WTC11 (cell line): ENCODE measurements around the gene CLHC1. TPM values are rescaled to one million over a fixed set of nuclear protein-coding genes. Genes with fewer than 3 reads are reported as not detected.

ENCODE experiments used
- ATAC-seq: fragments of 200-7000 bp; cut with Tn5 transposase; 2 replicates; pipeline ENCODE4 v1.10.0; 2021; ENCODE audit warnings: mild to moderate bottlenecking, moderate library complexity
- CTCF ChIA-PET: fragments of 300-600 bp; sonication (Branson Sonifier 250); formaldehyde crosslinking; loops from one replicate; lab custom pipeline; 2021; ENCODE audit warnings: antibody characterized with exemption; lab: Charles Lee
- POLR2A ChIA-PET: fragments of 350-600 bp; sonication (Branson Sonifier 250); formaldehyde crosslinking; loops from one replicate; lab custom pipeline; 2021; ENCODE audit warnings: antibody characterized with exemption; lab: Charles Lee
- DNase-seq: peaks from one replicate; pipeline ENCODE4 v3.0.0; 2021; ENCODE audit warnings: low spot score
- H3K27ac Mint-ChIP-seq: 2 replicates; pipeline ENCODE4 v1.8.0; 2021; ENCODE audit warnings: mixed read lengths
- H3K27me3 Mint-ChIP-seq: 2 replicates; pipeline ENCODE4 v1.8.0; 2021; ENCODE audit warnings: low read depth, mild to moderate bottlenecking, moderate library complexity, mixed read lengths
- H3K36me3 Mint-ChIP-seq: 2 replicates; pipeline ENCODE4 v1.8.0; 2021; ENCODE audit warnings: mixed read lengths
- H3K4me1 Mint-ChIP-seq: 2 replicates; pipeline ENCODE4 v1.8.0; 2022; ENCODE audit warnings: mixed read lengths
- H3K4me3 Mint-ChIP-seq: 2 replicates; pipeline ENCODE4 v1.8.0; 2021; ENCODE audit warnings: mild to moderate bottlenecking, moderate library complexity, mixed read lengths
- H3K9me3 Mint-ChIP-seq: 2 replicates; pipeline ENCODE4 v1.8.0; 2021; ENCODE audit warnings: mixed read lengths
- CREM ChIP-seq: sonication (generic); formaldehyde crosslinking; IDR thresholded peaks from 2 replicates; pipeline ENCODE4 v1.8.1; 2022; ENCODE audit warnings: mild to moderate bottlenecking, missing genetic modification reagents, moderate library complexity
- ESRRA ChIP-seq: sonication (generic); formaldehyde crosslinking; IDR thresholded peaks from 2 replicates; pipeline ENCODE4 v1.8.1; 2022; ENCODE audit warnings: mild to moderate bottlenecking, missing genetic modification reagents, borderline replicate concordance
- FOXK1 ChIP-seq: sonication (generic); formaldehyde crosslinking; IDR thresholded peaks from 2 replicates; pipeline ENCODE4 v1.8.0; 2022; ENCODE audit warnings: mild to moderate bottlenecking, moderate library complexity, missing genetic modification reagents
- GRHL2 ChIP-seq: fragments of 250-450 bp; sonication (Bioruptor Pico); IDR thresholded peaks from 2 replicates; pipeline ENCODE4 v1.8.0; 2022; ENCODE audit warnings: mild to moderate bottlenecking, moderate library complexity; ENCODE audit not compliant: insufficient replicate concordance, severe bottlenecking
- IRF2 ChIP-seq: sonication (generic); formaldehyde crosslinking; IDR thresholded peaks from 2 replicates; pipeline ENCODE4 v1.8.0; 2022; ENCODE audit warnings: low read depth, missing genetic modification reagents, borderline replicate concordance
- NR1H2 ChIP-seq: sonication (generic); formaldehyde crosslinking; IDR thresholded peaks from 2 replicates; pipeline ENCODE4 v1.9.0; 2021; ENCODE audit warnings: mild to moderate bottlenecking, moderate library complexity, missing genetic modification reagents
- NR3C1 ChIP-seq: sonication (generic); formaldehyde crosslinking; conservative IDR thresholded peaks from 2 replicates; pipeline ENCODE4 v1.8.1; 2023; ENCODE audit warnings: low read depth, mild to moderate bottlenecking, missing genetic modification reagents
- PRRX2 ChIP-seq: fragments of 250-450 bp; sonication (Bioruptor Pico); IDR thresholded peaks from 2 replicates; pipeline ENCODE4 v1.8.0; 2021; ENCODE audit warnings: mild to moderate bottlenecking
- SMAD3 ChIP-seq: sonication (generic); formaldehyde crosslinking; IDR thresholded peaks from 2 replicates; pipeline ENCODE4 v1.8.0; 2022; ENCODE audit warnings: missing genetic modification reagents, mild to moderate bottlenecking, borderline replicate concordance
- SOX15 ChIP-seq: fragments of 250-450 bp; sonication (Bioruptor Pico); IDR thresholded peaks from 2 replicates; pipeline ENCODE4 v1.9.0; 2021; ENCODE audit warnings: mild to moderate bottlenecking
- TEAD4 ChIP-seq: sonication (generic); formaldehyde crosslinking; IDR thresholded peaks from 2 replicates; pipeline ENCODE4 v1.8.0; 2022; ENCODE audit warnings: mild to moderate bottlenecking, missing genetic modification reagents
- ZNF121 ChIP-seq: sonication (generic); formaldehyde crosslinking; IDR thresholded peaks from 2 replicates; pipeline ENCODE4 v1.8.0; 2023; ENCODE audit warnings: missing genetic modification reagents
- ZNF138 ChIP-seq: sonication (generic); formaldehyde crosslinking; conservative IDR thresholded peaks from 2 replicates; pipeline ENCODE4 v1.8.1; 2022; ENCODE audit warnings: mild to moderate bottlenecking, moderate library complexity, missing genetic modification reagents
- ZNF263 ChIP-seq: sonication (generic); formaldehyde crosslinking; IDR thresholded peaks from 2 replicates; pipeline ENCODE4 v1.8.1; 2022; ENCODE audit warnings: low read depth, mild to moderate bottlenecking, moderate library complexity, missing genetic modification reagents
- ZNF416 ChIP-seq: fragments of 250-450 bp; sonication (Bioruptor Pico); IDR thresholded peaks from 2 replicates; pipeline ENCODE4 v1.9.0; 2021; ENCODE audit warnings: mild to moderate bottlenecking, inconsistent platforms
- ZNF671 ChIP-seq: fragments of 250-450 bp; sonication (Bioruptor Pico); IDR thresholded peaks from 2 replicates; pipeline ENCODE4 v1.8.0; 2021; ENCODE audit warnings: mild to moderate bottlenecking
- total RNA-seq: library from RNA; stranded (reverse); gene quantifications from 3 replicates; pipeline ENCODE4 v1.2.3, GENCODE V29; 2021
- TF ChIP-seq, protein P1 (sequence below): sonication (generic); formaldehyde crosslinking; IDR thresholded peaks from 2 replicates; pipeline ENCODE4 v1.8.1; 2023; ENCODE audit warnings: mild to moderate bottlenecking, missing genetic modification reagents, moderate library complexity
- TF ChIP-seq, protein P2 (sequence below): sonication (generic); formaldehyde crosslinking; IDR thresholded peaks from 2 replicates; pipeline ENCODE4 v1.8.0; 2022; ENCODE audit warnings: mild to moderate bottlenecking, missing genetic modification reagents
- TF ChIP-seq, protein P3 (sequence below): fragments of 250-450 bp; sonication (Bioruptor Pico); conservative IDR thresholded peaks from 2 replicates; pipeline ENCODE4 v1.9.0; 2021; ENCODE audit warnings: mild to moderate bottlenecking
- TF ChIP-seq, protein P4 (sequence below): fragments of 250-450 bp; sonication (Bioruptor Pico); IDR thresholded peaks from 2 replicates; pipeline ENCODE4 v1.8.0; 2021; ENCODE audit warnings: mild to moderate bottlenecking
- TF ChIP-seq, protein P5 (sequence below): sonication (generic); formaldehyde crosslinking; IDR thresholded peaks from 2 replicates; pipeline ENCODE4 v1.8.1; 2022; ENCODE audit warnings: missing genetic modification reagents, borderline replicate concordance
- TF ChIP-seq, protein P6 (sequence below): sonication (generic); formaldehyde crosslinking; IDR thresholded peaks from 2 replicates; pipeline ENCODE4 v1.8.1; 2022; ENCODE audit warnings: mild to moderate bottlenecking, missing genetic modification reagents, moderate library complexity, borderline replicate concordance
- TF ChIP-seq, protein P7 (sequence below): sonication (generic); formaldehyde crosslinking; IDR thresholded peaks from 2 replicates; pipeline ENCODE4 v1.8.0; 2022; ENCODE audit warnings: missing genetic modification reagents

The CLHC1 gene
- total RNA-seq, 1 experiment from 2014 or later: 7.5 TPM

DNA sequence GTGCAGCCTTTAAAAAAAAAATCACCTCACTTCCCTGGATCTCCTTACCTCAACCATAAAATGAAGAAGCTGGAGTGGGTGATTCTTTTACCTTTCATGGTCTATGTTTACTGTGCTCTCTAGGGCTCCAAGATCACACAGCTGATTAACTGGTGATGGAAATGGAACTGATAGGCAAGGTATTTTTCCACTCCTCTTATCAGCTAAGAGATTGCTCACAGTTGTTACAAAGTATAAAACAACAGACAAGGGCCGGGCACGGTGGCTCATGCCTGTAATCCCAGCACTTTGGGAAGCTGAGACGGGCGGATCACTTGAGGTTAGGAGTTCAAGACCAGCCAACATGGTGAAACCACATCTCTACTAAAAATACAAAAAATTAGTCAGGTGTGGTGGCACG, 14.9 kb upstream of the CLHC1 start:
- no peaks in the 10 kb centered on the region for H3K9me3 Mint-ChIP-seq
- CTCF ChIA-PET: no interaction called here

DNA sequence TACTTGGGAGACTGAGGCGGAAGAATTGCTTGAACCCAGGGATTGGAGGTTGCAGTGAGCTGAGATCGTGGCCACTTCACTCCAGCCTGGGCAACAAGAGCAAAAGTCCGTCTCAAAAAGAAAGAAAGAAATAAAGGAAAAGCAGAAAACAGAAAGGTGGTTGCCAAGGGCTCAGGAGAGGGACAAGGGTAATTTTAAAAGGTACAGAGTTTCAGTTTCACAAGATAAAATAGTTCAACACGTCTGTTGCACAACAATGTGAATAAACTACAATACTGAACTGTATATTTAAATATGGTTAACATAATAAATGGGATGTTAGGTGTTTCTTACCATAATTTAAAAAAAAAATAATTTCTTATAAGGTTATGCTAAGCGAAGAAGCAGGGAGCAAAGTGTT, 13.3 kb upstream of the CLHC1 start:
- POLR2A ChIA-PET: interaction anchor here (0.6 kb wide), 1 partner anchor 105 kb away, joined by 3 read pairs; no protein-coding TSS in a partner anchor
- no peaks in the 10 kb centered on the region for H3K4me1 Mint-ChIP-seq
- ATAC-seq: no peak

More for the DNA sequence above, 14.9 kb upstream of the CLHC1 start:
- Mint-ChIP-seq H3K27me3 (no peaks in the 10 kb centered on the region), H3K36me3 (peaks cover 42% of the 10 kb centered on the region), H3K27ac (no peak overlapping the region), H3K4me3 (no peak overlapping the region), H3K4me1 (no peaks in the 10 kb centered on the region)
- ATAC-seq: no peak
- POLR2A ChIA-PET: no interaction called here
- no peak for DNase-seq
- TF ChIP-seq PRRX2 (CRISPR knock-in tag) (no peak), NR1H2 (no peak), ZNF671 (CRISPR knock-in tag) (no peak), CREM (CRISPR knock-in tag) (no peak), NR3C1 (CRISPR knock-in tag) (no peak), IRF2 (CRISPR knock-in tag) (no peak)
- TF ChIP-seq, protein P1, sequence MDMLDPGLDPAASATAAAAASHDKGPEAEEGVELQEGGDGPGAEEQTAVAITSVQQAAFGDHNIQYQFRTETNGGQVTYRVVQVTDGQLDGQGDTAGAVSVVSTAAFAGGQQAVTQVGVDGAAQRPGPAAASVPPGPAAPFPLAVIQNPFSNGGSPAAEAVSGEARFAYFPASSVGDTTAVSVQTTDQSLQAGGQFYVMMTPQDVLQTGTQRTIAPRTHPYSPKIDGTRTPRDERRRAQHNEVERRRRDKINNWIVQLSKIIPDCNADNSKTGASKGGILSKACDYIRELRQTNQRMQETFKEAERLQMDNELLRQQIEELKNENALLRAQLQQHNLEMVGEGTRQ (CRISPR knock-in tag): no peak

More for the DNA sequence above, 13.3 kb upstream of the CLHC1 start:
- no peak for DNase-seq
- TF ChIP-seq, protein P2, sequence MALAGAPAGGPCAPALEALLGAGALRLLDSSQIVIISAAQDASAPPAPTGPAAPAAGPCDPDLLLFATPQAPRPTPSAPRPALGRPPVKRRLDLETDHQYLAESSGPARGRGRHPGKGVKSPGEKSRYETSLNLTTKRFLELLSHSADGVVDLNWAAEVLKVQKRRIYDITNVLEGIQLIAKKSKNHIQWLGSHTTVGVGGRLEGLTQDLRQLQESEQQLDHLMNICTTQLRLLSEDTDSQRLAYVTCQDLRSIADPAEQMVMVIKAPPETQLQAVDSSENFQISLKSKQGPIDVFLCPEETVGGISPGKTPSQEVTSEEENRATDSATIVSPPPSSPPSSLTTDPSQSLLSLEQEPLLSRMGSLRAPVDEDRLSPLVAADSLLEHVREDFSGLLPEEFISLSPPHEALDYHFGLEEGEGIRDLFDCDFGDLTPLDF (CRISPR knock-in tag): no peak
- TF ChIP-seq ZNF416: no peak
- TF ChIP-seq SOX15 (CRISPR knock-in tag): no peak
- TF ChIP-seq, protein P3, sequence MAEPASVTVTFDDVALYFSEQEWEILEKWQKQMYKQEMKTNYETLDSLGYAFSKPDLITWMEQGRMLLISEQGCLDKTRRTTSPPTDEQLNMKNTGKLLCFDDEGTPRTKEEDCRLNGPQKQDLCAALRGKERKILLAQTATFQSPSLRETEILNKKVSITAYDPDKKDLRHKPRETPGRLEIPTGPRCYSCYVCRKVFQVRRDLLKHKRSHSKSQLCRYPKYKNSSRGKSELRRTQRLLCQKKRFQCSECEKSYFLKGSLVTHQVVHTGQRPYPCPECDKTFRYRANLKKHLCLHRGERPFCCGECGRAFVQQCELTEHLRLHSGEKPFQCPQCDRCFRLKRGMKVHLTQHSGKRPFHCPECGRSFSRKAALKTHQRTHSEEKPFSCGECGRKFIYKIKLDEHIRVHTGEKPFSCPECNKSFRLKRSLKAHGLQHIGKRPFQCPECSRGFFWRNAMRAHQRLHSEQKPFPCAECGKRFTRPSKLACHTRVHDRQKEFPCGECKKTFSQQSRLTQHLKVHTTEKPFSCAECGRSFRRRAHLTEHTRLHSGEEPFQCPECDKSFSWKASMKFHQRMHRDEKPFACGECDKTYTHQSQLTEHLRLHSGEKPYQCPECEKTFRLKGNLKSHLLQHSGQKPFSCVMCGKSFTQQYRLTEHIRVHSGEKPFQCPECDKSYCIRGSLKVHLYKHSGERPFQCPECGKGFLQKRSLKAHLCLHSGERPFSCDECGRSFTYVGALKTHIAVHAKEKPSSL (CRISPR knock-in tag): no peak
- no peak for TF ChIP-seq ESRRA (CRISPR knock-in tag)
- no peak for TF ChIP-seq ZNF121 (CRISPR knock-in tag)
- no peak for TF ChIP-seq FOXK1
- TF ChIP-seq ZNF138 (CRISPR knock-in tag): no peak
- TF ChIP-seq, protein P4, sequence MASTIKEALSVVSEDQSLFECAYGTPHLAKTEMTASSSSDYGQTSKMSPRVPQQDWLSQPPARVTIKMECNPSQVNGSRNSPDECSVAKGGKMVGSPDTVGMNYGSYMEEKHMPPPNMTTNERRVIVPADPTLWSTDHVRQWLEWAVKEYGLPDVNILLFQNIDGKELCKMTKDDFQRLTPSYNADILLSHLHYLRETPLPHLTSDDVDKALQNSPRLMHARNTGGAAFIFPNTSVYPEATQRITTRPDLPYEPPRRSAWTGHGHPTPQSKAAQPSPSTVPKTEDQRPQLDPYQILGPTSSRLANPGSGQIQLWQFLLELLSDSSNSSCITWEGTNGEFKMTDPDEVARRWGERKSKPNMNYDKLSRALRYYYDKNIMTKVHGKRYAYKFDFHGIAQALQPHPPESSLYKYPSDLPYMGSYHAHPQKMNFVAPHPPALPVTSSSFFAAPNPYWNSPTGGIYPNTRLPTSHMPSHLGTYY (CRISPR knock-in tag): no peak
- TF ChIP-seq, protein P5, sequence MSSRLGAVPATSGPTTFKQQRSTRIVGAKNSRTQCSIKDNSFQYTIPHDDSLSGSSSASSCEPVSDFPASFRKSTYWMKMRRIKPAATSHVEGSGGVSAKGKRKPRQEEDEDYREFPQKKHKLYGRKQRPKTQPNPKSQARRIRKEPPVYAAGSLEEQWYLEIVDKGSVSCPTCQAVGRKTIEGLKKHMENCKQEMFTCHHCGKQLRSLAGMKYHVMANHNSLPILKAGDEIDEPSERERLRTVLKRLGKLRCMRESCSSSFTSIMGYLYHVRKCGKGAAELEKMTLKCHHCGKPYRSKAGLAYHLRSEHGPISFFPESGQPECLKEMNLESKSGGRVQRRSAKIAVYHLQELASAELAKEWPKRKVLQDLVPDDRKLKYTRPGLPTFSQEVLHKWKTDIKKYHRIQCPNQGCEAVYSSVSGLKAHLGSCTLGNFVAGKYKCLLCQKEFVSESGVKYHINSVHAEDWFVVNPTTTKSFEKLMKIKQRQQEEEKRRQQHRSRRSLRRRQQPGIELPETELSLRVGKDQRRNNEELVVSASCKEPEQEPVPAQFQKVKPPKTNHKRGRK: no peak
- TF ChIP-seq ZNF263 (CRISPR knock-in tag): no peak
- TF ChIP-seq, protein P6, sequence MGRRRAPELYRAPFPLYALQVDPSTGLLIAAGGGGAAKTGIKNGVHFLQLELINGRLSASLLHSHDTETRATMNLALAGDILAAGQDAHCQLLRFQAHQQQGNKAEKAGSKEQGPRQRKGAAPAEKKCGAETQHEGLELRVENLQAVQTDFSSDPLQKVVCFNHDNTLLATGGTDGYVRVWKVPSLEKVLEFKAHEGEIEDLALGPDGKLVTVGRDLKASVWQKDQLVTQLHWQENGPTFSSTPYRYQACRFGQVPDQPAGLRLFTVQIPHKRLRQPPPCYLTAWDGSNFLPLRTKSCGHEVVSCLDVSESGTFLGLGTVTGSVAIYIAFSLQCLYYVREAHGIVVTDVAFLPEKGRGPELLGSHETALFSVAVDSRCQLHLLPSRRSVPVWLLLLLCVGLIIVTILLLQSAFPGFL (CRISPR knock-in tag): no peak
- TF ChIP-seq, protein P7, sequence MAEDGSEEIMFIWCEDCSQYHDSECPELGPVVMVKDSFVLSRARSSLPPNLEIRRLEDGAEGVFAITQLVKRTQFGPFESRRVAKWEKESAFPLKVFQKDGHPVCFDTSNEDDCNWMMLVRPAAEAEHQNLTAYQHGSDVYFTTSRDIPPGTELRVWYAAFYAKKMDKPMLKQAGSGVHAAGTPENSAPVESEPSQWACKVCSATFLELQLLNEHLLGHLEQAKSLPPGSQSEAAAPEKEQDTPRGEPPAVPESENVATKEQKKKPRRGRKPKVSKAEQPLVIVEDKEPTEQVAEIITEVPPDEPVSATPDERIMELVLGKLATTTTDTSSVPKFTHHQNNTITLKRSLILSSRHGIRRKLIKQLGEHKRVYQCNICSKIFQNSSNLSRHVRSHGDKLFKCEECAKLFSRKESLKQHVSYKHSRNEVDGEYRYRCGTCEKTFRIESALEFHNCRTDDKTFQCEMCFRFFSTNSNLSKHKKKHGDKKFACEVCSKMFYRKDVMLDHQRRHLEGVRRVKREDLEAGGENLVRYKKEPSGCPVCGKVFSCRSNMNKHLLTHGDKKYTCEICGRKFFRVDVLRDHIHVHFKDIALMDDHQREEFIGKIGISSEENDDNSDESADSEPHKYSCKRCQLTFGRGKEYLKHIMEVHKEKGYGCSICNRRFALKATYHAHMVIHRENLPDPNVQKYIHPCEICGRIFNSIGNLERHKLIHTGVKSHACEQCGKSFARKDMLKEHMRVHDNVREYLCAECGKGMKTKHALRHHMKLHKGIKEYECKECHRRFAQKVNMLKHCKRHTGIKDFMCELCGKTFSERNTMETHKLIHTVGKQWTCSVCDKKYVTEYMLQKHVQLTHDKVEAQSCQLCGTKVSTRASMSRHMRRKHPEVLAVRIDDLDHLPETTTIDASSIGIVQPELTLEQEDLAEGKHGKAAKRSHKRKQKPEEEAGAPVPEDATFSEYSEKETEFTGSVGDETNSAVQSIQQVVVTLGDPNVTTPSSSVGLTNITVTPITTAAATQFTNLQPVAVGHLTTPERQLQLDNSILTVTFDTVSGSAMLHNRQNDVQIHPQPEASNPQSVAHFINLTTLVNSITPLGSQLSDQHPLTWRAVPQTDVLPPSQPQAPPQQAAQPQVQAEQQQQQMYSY (CRISPR knock-in tag): no peak
- TF ChIP-seq TEAD4 (CRISPR knock-in tag): no peak
- TF ChIP-seq SMAD3 (CRISPR knock-in tag): no peak
- TF ChIP-seq GRHL2 (CRISPR knock-in tag): no peak
- peaks cover 36% of the 10 kb centered on the region for H3K36me3 Mint-ChIP-seq
- no peak overlapping the region for H3K27ac Mint-ChIP-seq
- CTCF ChIA-PET: no interaction called here
- no peaks in the 10 kb centered on the region for H3K27me3 Mint-ChIP-seq
- H3K9me3 Mint-ChIP-seq: no peaks in the 10 kb centered on the region
- H3K4me3 Mint-ChIP-seq: no peak overlapping the region
